ENCODE results near the gene MRPL53.
A peak's percentile ranks its signal among the peaks of the same experiment; 100 is the strongest.

Gene MRPL53

GRCh38 chr2:74503506-74504475 is 31.3 kb upstream of the MRPL53 start:
- in situ Hi-C loops (cut with HindIII; ENCODE audit: low pct_ligation_motif_present, low pct_unique_long_range_greater_than_20kb, low sequenced_read_pairs), result no loop called here
- no peak for DNase-seq

- in situ Hi-C loops (cut with HindIII; ENCODE audit: low pct_ligation_motif_present, low pct_unique_long_range_greater_than_20kb, low sequenced_read_pairs), result no loop called here
- DNase-seq, result peak; percentile 81
These were observed 30.4 kb upstream of the MRPL53 start for GRCh38 chr2:74502720-74503505.

- peak; percentile 56 for DNase-seq
- in situ Hi-C loops (cut with HindIII; ENCODE audit: low pct_ligation_motif_present, low pct_unique_long_range_greater_than_20kb, low sequenced_read_pairs), result no loop called here
These were observed 29.8 kb upstream of the MRPL53 start for GRCh38 chr2:74502147-74502719.

GRCh38 chr2:74501335-74502071 is 29.0 kb upstream of the MRPL53 start:
- in situ Hi-C loops (cut with HindIII; ENCODE audit: low pct_ligation_motif_present, low pct_unique_long_range_greater_than_20kb, low sequenced_read_pairs), result no loop called here
- no peak for DNase-seq

- no peak for DNase-seq
- in situ Hi-C loops (cut with HindIII; ENCODE audit: low pct_ligation_motif_present, low pct_unique_long_range_greater_than_20kb, low sequenced_read_pairs), result no loop called here
These were observed 28.1 kb upstream of the MRPL53 start for GRCh38 chr2:74500578-74500946.

- in situ Hi-C loops (cut with HindIII; ENCODE audit: low pct_ligation_motif_present, low pct_unique_long_range_greater_than_20kb, low sequenced_read_pairs), result no loop called here
- no peak for DNase-seq
These were observed 27.6 kb upstream of the MRPL53 start for GRCh38 chr2:74499940-74500577.

GRCh38 chr2:74499267-74499939 is 26.9 kb upstream of the MRPL53 start, which contains the start of gene LBX2:
Gene LBX2, minus strand, starts transcription at chr2:74499603. Its CDS starts 66 bp downstream, at chr2:74499537.
- no peak for DNase-seq
- in situ Hi-C loops (cut with HindIII; ENCODE audit: low pct_ligation_motif_present, low pct_unique_long_range_greater_than_20kb, low sequenced_read_pairs), result no loop called here

- DNase-seq, result no peak
- in situ Hi-C loops (cut with HindIII; ENCODE audit: low pct_ligation_motif_present, low pct_unique_long_range_greater_than_20kb, low sequenced_read_pairs), result no loop called here
These were observed 26.2 kb upstream of the MRPL53 start for GRCh38 chr2:74498500-74499266.

- no peak for DNase-seq
- in situ Hi-C loops (cut with HindIII; ENCODE audit: low pct_ligation_motif_present, low pct_unique_long_range_greater_than_20kb, low sequenced_read_pairs), result no loop called here
These were observed 25.5 kb upstream of the MRPL53 start for GRCh38 chr2:74497777-74498499.

GRCh38 chr2:74496997-74497776 is 24.7 kb upstream of the MRPL53 start:
- in situ Hi-C loops (cut with HindIII; ENCODE audit: low pct_ligation_motif_present, low pct_unique_long_range_greater_than_20kb, low sequenced_read_pairs), result no loop called here
- DNase-seq, result no peak

- no peak for DNase-seq
These were observed 23.0 kb upstream of the MRPL53 start for GRCh38 chr2:74495440-74495839.

GRCh38 chr2:74493546-74493945 is 21.1 kb upstream of the MRPL53 start:
- no peak for DNase-seq
- in situ Hi-C loops (cut with HindIII; ENCODE audit: low pct_ligation_motif_present, low pct_unique_long_range_greater_than_20kb, low sequenced_read_pairs), result no loop called here

More at GRCh38 chr2:74495440-74495839, 23.0 kb upstream of the MRPL53 start:
- in situ Hi-C loops (cut with HindIII; ENCODE audit: low pct_ligation_motif_present, low pct_unique_long_range_greater_than_20kb, low sequenced_read_pairs), result no loop called here

- in situ Hi-C loops (cut with HindIII; ENCODE audit: low pct_ligation_motif_present, low pct_unique_long_range_greater_than_20kb, low sequenced_read_pairs), result no loop called here
These were observed 19.4 kb upstream of the MRPL53 start for GRCh38 chr2:74491648-74492544.

GRCh38 chr2:74489906-74490305 is 17.4 kb upstream of the MRPL53 start:
- no peak for DNase-seq
- in situ Hi-C loops (cut with HindIII; ENCODE audit: low pct_ligation_motif_present, low pct_unique_long_range_greater_than_20kb, low sequenced_read_pairs), result no loop called here

More at GRCh38 chr2:74491648-74492544, 19.4 kb upstream of the MRPL53 start:
- DNase-seq, result no peak

All from ACHN (cell line).